ENCODE results near the gene TANC2. TPM values are rescaled to one million over a fixed set of nuclear protein-coding genes. Genes with fewer than 3 reads are reported as not detected.

TANC2 gene
- total and polyA plus RNA-seq, 2 of the 8 experiments (the other 6 are each of a cell fraction or from before 2014, with no cell fraction given): 5.7 to 21.9 TPM

GRCh38 chr17:62941358-62941991 lies 24.6 kb upstream of the TANC2 start:
- ChIA-PET CTCF (ENCODE audit: partially characterized antibody) (no interaction called here), POLR2A (ENCODE audit: partially characterized antibody) (no interaction called here)
- Histone ChIP-seq H2AK5ac (ENCODE audit: low read depth, low read length) (no peak overlapping the region), H3K27me3 (replicated peaks in 1 of 4; ENCODE audit: control insufficient read depth in 3 of 4, extremely low read depth in 1 of 4, insufficient read depth in 3 of 4, low read length in 3 of 4) (no peaks in the 10 kb centered on the region), H3K4ac (replicated peaks; ENCODE audit: insufficient read length, low read depth, low read length) (no peak overlapping the region), H4K8ac (ENCODE audit: extremely low read depth, insufficient read depth, low read length) (no peak overlapping the region), H3K23ac (ENCODE audit: insufficient read length) (no peak overlapping the region), H4K5ac (ENCODE audit: insufficient read length, low read depth, low read length) (no peak overlapping the region), H3K23me2 (ENCODE audit: low read depth, low read length) (no peaks in the 10 kb centered on the region), H4K20me1 (replicated peaks in 1 of 2; ENCODE audit: control insufficient read depth in 1 of 2, insufficient read depth in 2 of 2, low read length in 2 of 2) (no peaks in the 10 kb centered on the region), H4K91ac (replicated peaks; ENCODE audit: insufficient read length, low read length) (no peak overlapping the region), H2BK5ac (ENCODE audit: low read depth, low read length) (no peak overlapping the region), H3K9ac (replicated peaks in 1 of 4; ENCODE audit: extremely low read depth in 1 of 4, low read depth in 3 of 4, low read length in 3 of 4) (no peak overlapping the region), H3K79me2 (ENCODE audit: control insufficient read depth in 1 of 2, insufficient read depth in 2 of 2, low read length in 2 of 2) (no peaks in the 10 kb centered on the region), H3K4me2 (ENCODE audit: insufficient read depth in 1 of 2, low read depth in 2 of 2, low read length in 2 of 2) (no peak overlapping the region), H2BK120ac (replicated peaks; ENCODE audit: low read depth, low read length) (no peak overlapping the region), H3K18ac (ENCODE audit: extremely low read depth, low read length) (no peak overlapping the region), H3K36me3 (ENCODE audit: control insufficient read depth in 2 of 4, insufficient read depth in 4 of 4, low read length in 3 of 4) (no peaks in the 10 kb centered on the region), H2BK20ac (ENCODE audit: low read length) (no peak overlapping the region), H2BK15ac (ENCODE audit: low read length) (no peak overlapping the region), H3K9me3 (ENCODE audit: insufficient read depth in 2 of 2, low read depth in 1 of 2, low read length in 1 of 2) (peaks cover 0 to 2% of the 10 kb centered on the region in 2 experiments; a peak in 1 of 4 replicates), H3K56ac (replicated peaks; ENCODE audit: insufficient read length, low read depth, low read length) (no peak overlapping the region), H3K79me1 (ENCODE audit: low read depth, low read length) (no peaks in the 10 kb centered on the region), H3K27ac (ENCODE audit: low read depth, low read length) (no peak overlapping the region), H3K14ac (ENCODE audit: insufficient read length) (no peak overlapping the region), H2BK12ac (ENCODE audit: low read depth, low read length) (no peak overlapping the region), H3K4me1 (replicated peaks in 1 of 4; ENCODE audit: control insufficient read depth in 3 of 4, insufficient read depth in 4 of 4, low read length in 3 of 4) (no peaks in the 10 kb centered on the region), H2AFZ (ENCODE audit: low read length) (no peak overlapping the region), H3K4me3 (ENCODE audit: extremely low read depth in 1 of 4, insufficient read depth in 2 of 4, low read depth in 3 of 4, low read length in 4 of 4) (no peak overlapping the region)
- no peak for TF ChIP-seq FOSL1 (IDR thresholded peaks at IDR 0.05; ENCODE audit: insufficient read depth, low read depth, low read length)
- no peak for TF ChIP-seq RNF2 (IDR thresholded peaks at IDR 0.05; ENCODE audit: borderline replicate concordance, low read depth, low read length, missing control alignments, poor library complexity, severe bottlenecking)
- TF ChIP-seq JUND (IDR thresholded peaks at IDR 0.05; ENCODE audit: low read length): no peak
- TF ChIP-seq SP2 (IDR thresholded peaks at IDR 0.05; ENCODE audit: low read length): no peak
- TF ChIP-seq CEBPB (IDR thresholded peaks at IDR 0.05; ENCODE audit: low read depth, low read length): 0 out of 2 replicates have a peak, but pooled peaks have one; percentile 25
- DNase-seq (ENCODE audit: low read depth in 1 of 2, low spot score in 2 of 2) (no peak), FAIRE-seq (no peak)
- 83% methylated on average over 4 of the region's 4 CpGs; no CpG with 5 or more reads in 1 of the 2 experiments for WGBS, 2 experiments (ENCODE audit: extremely low coverage in 1 of 2, insufficient coverage in 1 of 2, insufficient read length in 1 of 2, insufficient replicate concordance in 2 of 2, low coverage in 1 of 2, low lambda C conversion rate in 2 of 2, missing lambda C conversion rate in 1 of 2)

Data from H1 (cell line).